DMS114 treated with DMSO at 0.1 percent for 48 hours (cell line): Measurements from ENCODE around the gene KIRREL3.
A peak's percentile ranks its signal among the peaks of the same experiment; 100 is the strongest.

ENCODE experiments used
- DNase-seq: peaks from one replicate; lab custom pipeline; 2025; ENCODE audit not compliant: unreplicated experiment; lab: John Stamatoyannopoulos, UW

Gene KIRREL3

GRCh38 chr11:126607374-126607773, 393.2 kb downstream of the KIRREL3 start:
- DNase-seq, result peak; percentile 0

DNA sequence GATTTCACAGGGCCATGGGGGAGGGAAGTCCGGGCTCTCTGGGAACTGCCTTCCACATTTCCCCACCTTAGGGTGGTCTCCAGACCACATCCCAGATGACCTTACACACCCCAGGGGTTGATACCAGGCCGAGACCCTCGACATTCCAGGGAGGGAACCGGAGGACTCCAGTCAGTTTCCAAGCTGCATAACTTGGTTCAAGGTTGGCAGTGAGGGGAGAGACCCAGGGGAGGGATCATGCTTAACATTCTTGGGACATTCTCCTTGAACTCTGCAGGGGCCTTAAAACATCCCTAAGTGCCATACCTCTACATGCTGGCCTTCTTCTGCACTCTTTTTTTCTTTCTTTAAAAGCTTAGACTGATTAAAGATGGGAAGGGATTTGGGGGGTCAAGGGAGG, 394.1 kb downstream of the KIRREL3 start:
- DNase-seq, result no peak

- DNase-seq, result no peak
Measured at GRCh38 chr11:126604461-126604860, 396.1 kb downstream of the KIRREL3 start.

DNA sequence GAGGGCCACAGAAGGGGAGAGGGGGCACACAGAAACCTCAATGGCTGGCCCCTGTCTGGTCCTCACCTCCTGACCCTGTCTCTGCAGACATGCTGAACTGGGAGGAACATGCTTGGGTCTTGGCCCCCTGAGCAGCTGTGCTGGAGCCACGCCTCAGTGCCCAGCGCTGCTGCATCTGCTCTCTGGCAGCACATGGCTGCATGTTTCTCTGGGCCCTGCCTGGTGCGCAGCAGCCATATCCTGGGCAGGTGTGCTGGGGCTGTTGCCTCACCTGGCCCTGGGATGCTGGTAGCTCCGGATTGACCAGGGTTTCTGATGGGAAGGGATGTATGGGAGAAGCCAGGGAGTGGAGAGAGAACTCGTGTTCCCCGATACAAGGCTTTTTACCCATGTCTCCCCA, 397.1 kb downstream of the KIRREL3 start:
- DNase-seq, result no peak

- no peak for DNase-seq
Measured at GRCh38 chr11:126602993-126603392, 397.6 kb downstream of the KIRREL3 start.

DNA sequence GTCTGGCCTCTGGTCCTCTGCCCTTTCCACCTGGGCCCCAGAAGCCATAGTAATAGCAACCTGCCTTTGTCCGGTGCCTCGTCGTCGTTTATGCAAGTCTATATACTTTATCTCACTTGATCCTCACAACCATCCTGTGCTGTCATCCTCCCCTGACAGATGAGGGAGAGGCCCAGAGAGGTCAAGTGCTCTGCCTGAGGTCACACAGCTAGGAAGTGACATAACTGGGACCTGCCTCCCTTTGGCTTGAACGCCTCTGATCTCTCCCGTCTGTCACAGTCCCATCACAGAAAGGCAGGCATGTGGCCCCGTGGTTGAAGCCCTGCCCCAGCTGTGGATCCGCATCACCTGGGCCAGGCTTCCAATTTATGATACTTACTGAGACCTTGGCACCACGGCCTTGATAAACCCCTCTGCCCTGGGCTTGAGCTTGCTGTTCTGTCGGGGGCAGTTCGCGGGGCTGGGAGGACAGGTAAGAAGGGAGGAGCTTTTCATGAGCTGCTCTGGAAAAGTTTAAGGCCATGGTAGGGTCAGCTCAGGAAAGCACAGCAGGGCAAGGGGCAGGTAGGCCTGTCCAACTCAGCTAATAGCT, 398.1 kb downstream of the KIRREL3 start:
- DNase-seq, result no peak

DNA sequence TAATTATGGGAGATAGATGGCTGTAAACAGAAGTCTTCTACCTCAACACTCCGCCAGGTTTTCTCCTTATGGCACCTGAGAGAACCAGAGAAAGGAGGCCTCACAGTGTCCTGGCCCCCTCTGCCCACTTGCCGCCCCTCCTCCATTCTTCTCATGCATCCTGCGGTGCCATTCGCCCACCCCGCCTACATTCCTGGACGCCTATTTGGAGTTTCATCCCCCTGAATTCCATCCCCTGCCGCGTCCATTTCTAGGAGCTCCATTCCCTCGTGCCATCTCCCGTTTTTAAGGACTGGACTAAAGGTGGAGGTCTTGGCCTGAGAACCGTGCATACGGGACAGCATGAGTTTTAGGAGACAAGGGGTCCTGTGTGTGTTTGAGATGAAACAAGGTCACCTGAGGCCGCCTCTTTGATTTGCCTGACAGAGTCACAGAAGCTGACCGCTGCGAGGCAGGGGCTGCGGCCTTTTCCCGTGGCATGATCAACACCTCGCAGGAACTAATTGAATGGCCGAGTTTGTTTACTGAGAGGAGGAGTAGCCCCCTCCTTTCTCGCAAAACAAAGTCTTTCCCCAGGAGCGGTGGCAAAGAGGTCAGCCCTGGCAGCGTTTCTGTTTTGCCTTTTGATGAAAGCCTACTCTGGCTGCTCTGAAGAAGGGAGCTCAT, 398.9 kb downstream of the KIRREL3 start:
- DNase-seq, result no peak

DNA sequence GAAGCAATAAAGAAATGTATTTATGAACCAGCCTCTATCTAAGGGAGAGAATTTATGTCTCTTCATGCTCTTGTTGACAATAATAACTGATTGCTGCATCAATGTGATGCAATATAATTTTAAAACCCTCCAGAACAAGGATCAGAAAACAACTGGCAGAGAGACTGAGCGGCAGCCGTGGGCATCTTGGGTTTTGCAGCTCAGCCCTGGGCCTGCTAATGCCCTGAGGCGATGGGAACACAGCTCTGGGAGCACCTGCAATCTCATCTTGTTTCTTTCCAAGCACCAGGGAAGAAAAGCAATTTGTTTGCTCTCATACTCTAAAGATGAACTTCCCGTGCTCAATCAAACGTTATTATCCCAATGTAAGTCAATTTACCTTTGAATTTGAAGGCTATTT, 399.4 kb downstream of the KIRREL3 start:
- no peak for DNase-seq

DNA sequence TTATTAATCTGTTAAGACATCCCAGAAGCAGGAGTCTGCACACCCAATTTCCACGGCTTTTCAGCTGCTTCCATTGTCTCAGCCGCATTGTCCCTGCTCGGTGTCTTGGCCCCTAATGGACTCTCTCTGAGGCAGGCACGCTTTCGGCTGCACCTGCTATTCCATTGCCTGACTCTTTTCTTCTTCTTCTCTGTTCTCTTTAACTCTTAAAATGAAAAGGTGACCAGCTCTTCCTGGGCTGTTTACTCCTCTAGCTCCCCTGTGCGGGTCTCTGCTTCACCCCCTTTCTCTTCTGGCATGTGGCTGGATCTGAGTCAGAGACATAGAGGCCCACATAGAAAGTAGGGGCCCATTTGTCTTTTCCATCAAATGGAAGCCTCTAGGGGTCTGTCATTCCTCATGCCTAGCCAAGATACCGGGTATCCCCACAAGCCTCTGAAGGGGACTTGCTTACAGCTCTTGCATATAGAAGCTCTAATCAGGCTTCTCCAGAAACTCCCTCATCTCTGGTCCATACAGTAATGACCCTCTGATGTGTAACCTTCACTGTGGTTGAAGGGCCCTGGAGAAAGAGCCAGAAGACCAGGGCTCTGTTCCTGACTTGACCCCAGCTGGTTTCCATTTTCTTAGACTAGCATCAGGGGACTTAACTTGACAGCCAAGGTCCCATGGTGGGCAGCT, 401.2 kb downstream of the KIRREL3 start:
- no peak for DNase-seq

DNA sequence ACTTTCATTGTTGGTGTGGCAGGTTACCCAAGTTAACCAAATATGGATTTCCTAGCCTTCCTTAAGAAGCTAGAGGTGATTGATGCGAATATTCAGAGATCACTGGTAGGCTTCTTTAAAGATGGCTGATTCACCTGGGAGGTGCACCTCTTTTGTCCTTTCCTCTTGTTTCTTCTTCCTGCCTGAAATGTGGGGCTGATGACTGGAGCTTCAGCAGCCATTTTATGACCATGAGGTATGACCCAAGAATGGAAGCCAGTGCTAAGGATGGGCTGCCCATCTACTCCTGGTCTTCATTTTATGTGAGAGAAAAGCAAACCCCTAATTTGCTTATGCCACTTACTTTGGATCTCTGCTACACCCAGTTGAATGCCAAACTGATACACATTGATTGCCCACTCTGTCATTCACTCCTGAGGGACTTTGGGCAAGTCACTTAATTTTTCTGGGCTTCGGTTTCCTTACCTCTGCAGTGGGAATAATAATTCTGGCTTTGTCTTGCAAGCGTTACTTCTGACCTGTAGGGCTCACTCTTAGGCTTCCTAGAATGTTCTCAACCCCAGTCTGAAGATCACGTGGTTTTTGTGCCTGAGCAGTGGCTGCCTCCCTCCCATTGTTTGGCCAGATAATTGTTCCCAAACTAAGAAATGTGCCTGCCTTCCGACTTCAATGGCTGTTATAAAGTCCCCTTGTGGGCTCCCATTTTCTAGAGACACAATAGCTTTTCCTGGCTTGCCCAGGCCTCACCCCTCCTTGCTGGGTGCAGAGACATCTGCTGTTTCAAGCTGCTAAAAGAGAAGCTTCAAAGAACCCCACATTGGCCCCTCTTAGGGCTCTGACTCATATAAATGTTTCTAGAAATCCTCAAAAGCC, 402.0 kb downstream of the KIRREL3 start:
- no peak for DNase-seq

DNA sequence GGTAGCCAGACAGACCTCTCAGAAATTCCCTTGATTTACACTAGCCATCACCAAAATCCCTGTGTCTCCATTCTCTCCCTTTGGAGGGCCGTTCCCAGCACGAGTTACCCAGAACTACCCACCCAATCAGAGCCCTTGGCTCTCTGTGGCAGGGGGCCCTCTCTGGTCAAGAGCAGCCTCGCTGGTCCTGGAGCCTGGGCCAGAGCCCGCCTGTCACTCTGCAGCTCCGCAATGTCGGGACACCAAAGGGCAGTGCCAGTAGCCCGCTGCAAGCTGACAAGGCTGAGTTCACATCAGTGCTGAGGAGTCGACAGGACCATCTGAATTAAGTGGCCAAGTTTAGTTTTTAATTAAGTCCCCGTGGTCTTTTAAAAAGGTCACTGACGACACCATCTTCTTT, 403.5 kb downstream of the KIRREL3 start:
- no peak for DNase-seq

DNA sequence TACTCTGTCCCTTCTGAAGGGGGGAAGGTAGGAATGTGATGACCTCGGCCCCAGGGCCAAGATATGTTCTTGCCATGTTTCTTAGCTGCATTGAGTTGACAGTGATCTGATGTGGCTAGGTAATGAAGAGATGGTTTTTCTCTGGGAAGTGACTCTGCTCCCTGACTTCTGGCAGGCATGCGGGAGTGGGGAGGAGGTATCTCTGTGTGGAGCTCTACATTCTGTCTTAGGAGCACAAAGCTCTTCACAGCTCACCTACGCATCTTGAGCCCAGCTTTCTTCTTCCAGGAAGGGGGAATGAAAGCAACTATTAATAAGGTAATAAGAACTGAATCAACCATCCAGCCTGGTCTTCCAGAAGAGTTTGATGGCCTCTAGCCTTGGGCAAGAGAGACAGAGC, 404.1 kb downstream of the KIRREL3 start:
- DNase-seq, result no peak

- DNase-seq, result no peak
Measured at GRCh38 chr11:126595560-126595959, 405.0 kb downstream of the KIRREL3 start.

DNA sequence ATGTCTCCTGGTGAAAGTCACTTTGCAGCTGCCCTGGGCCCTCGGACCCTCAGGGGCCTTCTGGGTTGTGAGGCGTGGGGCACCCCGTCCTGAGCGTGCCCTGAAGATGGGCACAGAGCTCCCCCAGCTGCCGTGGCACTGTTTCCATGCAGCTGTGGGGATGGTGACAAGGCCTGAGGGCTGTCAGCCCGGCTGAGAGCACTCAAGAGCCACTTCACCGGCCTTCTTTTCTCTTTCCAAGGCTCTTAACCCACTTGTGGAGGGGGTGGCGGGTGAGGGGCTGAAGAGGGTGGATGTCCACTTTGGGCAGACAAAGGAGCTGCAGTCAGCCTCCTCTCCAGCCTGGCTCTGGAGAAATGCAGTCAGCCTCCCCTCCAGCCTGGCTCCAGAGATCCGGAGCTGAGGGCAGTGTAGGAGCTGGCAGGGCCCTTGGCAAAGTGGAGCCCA, 405.6 kb downstream of the KIRREL3 start:
- DNase-seq, result no peak

DNA sequence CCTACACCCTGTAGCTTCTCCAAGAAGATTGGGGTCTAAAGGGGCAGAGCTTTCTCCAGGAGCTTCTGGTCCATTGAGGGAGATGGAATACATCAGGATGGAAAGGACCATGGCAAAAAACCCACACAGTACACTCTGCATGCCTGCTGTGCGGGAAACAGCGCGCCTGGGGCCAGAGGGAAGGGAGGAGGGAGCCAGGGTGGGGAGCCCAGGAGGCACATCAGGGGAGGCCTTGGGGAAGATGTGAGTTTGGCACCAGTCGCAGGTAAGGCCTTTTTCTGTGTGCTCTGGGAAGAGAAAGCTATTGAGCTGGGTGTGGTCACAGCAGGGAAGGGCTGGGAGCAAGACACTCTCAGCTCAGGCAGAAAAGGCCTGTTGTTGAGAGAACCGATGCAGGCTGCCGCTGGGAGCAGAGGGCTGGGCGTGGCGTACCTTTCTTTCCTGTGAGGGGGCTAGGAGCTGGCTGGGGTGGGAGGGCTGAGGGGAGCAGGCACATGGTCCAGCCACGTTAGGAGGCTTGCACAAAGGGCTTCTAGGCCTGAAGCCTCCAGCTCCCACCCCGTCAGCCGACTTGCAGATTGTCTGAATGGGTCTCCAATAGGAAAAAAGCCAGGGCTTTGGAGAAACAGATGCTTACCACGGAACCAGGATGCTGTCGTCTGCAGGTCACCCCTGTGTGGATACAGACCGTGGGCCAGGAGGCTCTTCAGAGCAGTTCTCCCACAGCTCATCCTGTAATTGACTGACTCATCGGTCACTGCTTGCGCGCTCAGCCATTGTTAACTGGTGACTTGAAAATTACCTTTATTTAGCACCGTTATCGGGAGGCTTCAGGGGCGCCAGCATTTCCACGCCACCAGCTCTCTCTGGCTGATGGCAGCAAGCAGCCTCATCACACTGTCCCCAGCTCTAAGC, 407.8 kb downstream of the KIRREL3 start:
- DNase-seq, result no peak

DNA sequence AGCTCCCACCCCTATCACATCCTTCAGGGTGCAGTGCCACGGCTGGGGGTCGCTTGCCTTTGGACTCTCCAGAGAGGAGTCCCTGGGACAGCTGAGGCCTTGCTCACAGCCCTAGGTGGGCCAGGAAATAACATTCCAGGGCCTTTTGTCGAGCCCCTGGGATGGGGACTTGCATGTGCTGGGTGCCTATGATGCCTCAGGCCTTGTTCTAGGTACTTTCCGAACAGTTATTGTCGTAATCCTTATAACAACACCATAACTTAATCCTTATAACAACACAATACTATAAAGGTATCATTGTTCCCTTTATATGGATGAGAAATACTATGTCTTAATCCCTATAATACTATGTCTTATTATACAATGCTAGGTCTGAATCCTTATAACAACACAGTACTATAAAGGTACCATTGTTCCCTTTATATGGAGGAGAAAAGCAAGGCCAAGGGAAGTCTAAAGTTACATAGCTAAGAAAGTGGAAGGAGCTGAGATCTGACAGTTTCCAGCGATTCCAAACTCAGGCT, 408.5 kb downstream of the KIRREL3 start:
- no peak for DNase-seq

GRCh38 chr11:126589492-126589803, 411.1 kb downstream of the KIRREL3 start:
- no peak for DNase-seq

DNA sequence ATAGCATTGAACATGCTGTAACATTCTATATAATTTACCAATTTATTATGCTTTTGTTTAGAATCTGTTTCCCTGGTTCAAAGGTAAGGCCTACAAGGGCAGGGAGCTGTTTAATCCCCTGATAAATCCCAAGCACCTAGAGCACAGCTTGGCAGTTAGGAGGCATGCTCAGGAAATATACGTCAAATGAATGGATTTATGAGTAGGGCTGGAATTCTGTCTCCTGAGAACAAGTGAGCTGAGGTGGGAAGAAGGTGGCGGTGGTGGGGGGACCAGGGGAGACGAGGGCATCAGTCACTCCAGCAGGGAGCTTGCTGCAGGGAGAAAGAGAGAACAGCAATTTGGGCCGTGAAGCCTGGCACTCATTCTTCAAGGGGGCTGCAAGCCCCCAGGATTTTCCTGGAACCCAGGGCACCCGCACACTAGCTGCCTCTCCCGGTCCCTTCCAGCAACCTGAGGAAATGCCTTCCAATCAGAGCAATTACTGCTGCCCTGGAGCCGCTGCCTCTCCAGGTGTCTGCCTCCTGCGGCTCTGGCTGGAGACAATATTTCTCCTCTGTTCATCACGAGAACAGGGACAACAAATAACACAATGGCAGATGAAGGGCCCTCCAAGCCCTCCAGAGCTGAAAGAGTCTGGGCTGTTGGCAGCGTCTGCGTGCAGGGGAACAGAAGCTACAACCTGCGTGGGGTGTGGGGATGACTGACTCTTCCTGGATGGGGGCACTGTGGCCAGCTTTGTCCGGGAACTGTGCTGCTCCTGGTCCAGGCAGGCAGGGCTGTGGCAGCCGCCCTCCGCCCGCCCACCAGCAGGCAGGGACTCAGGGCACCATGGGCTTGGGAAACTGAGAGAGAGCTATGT, 411.7 kb downstream of the KIRREL3 start:
- no peak for DNase-seq

DNA sequence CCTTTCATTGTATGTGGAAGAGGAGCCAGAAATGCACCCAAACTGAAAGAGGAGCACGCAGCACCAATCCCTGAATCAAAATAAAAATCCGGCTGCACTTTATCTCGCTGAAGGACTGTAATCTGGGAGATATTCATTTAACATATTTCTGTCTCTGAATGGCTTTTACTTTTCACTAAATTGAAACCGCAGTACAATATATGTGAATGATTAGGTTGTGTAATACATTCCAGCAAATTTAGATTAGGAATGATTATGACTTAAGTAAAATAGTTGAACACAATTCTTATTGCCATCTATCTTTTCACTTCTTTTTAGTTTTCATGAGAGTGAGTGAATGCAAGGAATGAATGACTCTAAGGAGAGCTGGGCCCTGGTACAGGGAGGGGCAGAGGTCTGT, 413.0 kb downstream of the KIRREL3 start:
- no peak for DNase-seq
